ENCODE data around the gene TRIM3.

Gene TRIM3

DNA sequence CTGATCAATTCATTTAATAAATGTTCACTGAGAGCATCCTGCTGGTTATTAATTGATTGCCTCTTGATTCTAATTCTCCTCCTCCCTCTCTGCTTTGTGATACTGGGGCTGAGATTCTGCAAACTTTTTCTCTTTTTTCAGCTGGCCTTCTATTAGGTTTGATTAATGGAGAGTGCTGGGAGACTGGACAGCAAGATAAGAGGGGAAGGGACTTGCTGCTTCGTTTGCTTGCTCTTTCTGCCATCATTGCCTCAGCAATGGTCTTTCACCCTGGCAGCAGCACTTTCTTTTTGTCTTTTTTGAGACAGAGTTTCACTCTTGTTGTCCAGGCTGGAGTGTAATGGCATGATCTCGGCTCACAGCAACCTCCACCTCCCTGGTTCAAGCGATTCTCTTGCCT is 30.4 kb upstream of the TRIM3 start:
- no peak overlapping the region for H3K4me2 ChIP-seq (ENCODE audit: low read length)
- peaks cover 33% of the 10 kb centered on the region; the same call in 1 of the 2 replicates for H3K36me3 ChIP-seq (ENCODE audit: insufficient read depth, low read length)
- no peaks in the 10 kb centered on the region for H3K9me3 ChIP-seq (ENCODE audit: low read length)
- no peak overlapping the region for H3K27ac ChIP-seq (ENCODE audit: low read depth, low read length, poor library complexity, severe bottlenecking)
- H3K4me1 ChIP-seq (ENCODE audit: insufficient read depth, low read length, severe bottlenecking) = no peaks in the 10 kb centered on the region
- no peak overlapping the region for H3K9ac ChIP-seq (ENCODE audit: low read length)
- peaks cover 3% of the 10 kb centered on the region; the same call in 1 of the 2 replicates for H3F3A ChIP-seq (ENCODE audit: insufficient read depth, low read length)
- no peak overlapping the region for H3K4me3 ChIP-seq (ENCODE audit: low read depth, low read length, poor library complexity, severe bottlenecking)
- H3K27me3 ChIP-seq (ENCODE audit: insufficient read depth, low read length) = no peaks in the 10 kb centered on the region
- no peak for TF ChIP-seq EZH2 (IDR thresholded peaks at IDR 0.05; ENCODE audit: borderline replicate concordance, low read length)
- TF ChIP-seq, protein P1, sequence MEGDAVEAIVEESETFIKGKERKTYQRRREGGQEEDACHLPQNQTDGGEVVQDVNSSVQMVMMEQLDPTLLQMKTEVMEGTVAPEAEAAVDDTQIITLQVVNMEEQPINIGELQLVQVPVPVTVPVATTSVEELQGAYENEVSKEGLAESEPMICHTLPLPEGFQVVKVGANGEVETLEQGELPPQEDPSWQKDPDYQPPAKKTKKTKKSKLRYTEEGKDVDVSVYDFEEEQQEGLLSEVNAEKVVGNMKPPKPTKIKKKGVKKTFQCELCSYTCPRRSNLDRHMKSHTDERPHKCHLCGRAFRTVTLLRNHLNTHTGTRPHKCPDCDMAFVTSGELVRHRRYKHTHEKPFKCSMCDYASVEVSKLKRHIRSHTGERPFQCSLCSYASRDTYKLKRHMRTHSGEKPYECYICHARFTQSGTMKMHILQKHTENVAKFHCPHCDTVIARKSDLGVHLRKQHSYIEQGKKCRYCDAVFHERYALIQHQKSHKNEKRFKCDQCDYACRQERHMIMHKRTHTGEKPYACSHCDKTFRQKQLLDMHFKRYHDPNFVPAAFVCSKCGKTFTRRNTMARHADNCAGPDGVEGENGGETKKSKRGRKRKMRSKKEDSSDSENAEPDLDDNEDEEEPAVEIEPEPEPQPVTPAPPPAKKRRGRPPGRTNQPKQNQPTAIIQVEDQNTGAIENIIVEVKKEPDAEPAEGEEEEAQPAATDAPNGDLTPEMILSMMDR (IDR thresholded peaks at IDR 0.05; ENCODE audit: low read length) = no peak
- no peaks in the 10 kb centered on the region for H3K9me2 ChIP-seq (ENCODE audit: low read depth, low read length)
- no peaks in the 10 kb centered on the region for H3K79me2 ChIP-seq (ENCODE audit: insufficient read depth, low read length)
- no peak overlapping the region for H2AFZ ChIP-seq (ENCODE audit: low read length)
- H4K20me1 ChIP-seq (ENCODE audit: insufficient read depth, low read length) = no peaks in the 10 kb centered on the region

DNA sequence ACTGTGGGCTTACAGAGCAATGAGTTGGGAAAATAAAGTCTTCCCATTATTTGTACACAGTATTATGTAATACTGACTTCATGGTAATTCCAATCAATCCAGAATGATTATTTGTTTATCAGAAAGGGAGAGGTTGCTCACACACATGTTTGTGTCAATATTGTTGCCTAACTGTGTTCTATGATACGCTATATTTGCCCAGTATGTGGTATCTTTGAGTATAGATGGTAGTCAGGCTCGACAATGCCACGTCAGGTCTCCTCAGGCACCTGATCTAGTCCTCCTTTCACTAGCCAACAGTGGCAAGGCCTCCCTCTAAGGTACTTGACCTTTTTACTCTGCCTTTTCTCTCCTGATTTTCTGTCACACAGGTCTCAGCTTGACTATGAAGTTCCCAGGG is 28.6 kb upstream of the TRIM3 start:
- Histone ChIP-seq H3F3A (ENCODE audit: insufficient read depth, low read length) (peaks cover 3% of the 10 kb centered on the region; the same call in 1 of the 2 replicates), H3K36me3 (ENCODE audit: insufficient read depth, low read length) (peaks cover 36% of the 10 kb centered on the region; the same call in 1 of the 2 replicates), H3K4me2 (ENCODE audit: low read length) (no peak overlapping the region), H4K20me1 (ENCODE audit: insufficient read depth, low read length) (no peaks in the 10 kb centered on the region), H3K4me3 (ENCODE audit: low read depth, low read length, poor library complexity, severe bottlenecking) (no peak overlapping the region), H3K27ac (ENCODE audit: low read depth, low read length, poor library complexity, severe bottlenecking) (no peak overlapping the region), H3K9ac (ENCODE audit: low read length) (no peak overlapping the region), H3K27me3 (ENCODE audit: insufficient read depth, low read length) (no peaks in the 10 kb centered on the region), H2AFZ (ENCODE audit: low read length) (no peak overlapping the region), H3K79me2 (ENCODE audit: insufficient read depth, low read length) (no peaks in the 10 kb centered on the region), H3K4me1 (ENCODE audit: insufficient read depth, low read length, severe bottlenecking) (no peaks in the 10 kb centered on the region), H3K9me3 (ENCODE audit: low read length) (no peaks in the 10 kb centered on the region), H3K9me2 (ENCODE audit: low read depth, low read length) (no peaks in the 10 kb centered on the region)
- TF ChIP-seq EZH2 (IDR thresholded peaks at IDR 0.05; ENCODE audit: borderline replicate concordance, low read length) = no peak

DNA sequence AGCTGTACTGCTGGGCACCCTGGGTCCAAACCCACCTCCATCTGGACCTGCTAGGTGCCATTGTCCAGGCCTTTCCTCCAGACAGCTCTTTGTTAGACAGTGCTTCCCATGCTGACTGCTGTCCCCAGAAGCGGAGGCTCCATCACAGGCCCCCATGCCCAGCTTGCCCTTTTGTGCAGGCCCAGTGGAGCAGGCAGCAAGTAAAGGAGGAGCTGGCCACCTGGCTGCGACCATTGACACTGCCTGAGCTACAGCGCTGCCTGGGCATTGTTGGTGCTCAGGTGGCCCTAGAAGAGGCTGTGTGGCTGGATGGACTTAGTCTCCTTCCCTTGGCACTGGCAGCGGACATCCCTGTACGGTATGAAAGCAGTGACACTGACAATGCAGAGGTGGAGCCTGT is 24.8 kb upstream of the TRIM3 start:
- no peak overlapping the region for H3K27ac ChIP-seq (ENCODE audit: low read depth, low read length, poor library complexity, severe bottlenecking)
- H3K27me3 ChIP-seq (ENCODE audit: insufficient read depth, low read length) = no peaks in the 10 kb centered on the region
- no peaks in the 10 kb centered on the region for H3K79me2 ChIP-seq (ENCODE audit: insufficient read depth, low read length)
- TF ChIP-seq EZH2 (IDR thresholded peaks at IDR 0.05; ENCODE audit: borderline replicate concordance, low read length) = no peak
- TF ChIP-seq, protein P1 (IDR thresholded peaks at IDR 0.05; ENCODE audit: low read length) = no peak
- no peaks in the 10 kb centered on the region for H4K20me1 ChIP-seq (ENCODE audit: insufficient read depth, low read length)
- peaks cover 3% of the 10 kb centered on the region; the same call in 1 of the 2 replicates for H3F3A ChIP-seq (ENCODE audit: insufficient read depth, low read length)
- H2AFZ ChIP-seq (ENCODE audit: low read length) = no peak overlapping the region
- no peak overlapping the region for H3K4me3 ChIP-seq (ENCODE audit: low read depth, low read length, poor library complexity, severe bottlenecking)
- H3K4me2 ChIP-seq (ENCODE audit: low read length) = no peak overlapping the region
- H3K9me3 ChIP-seq (ENCODE audit: low read length) = no peaks in the 10 kb centered on the region
- no peaks in the 10 kb centered on the region for H3K9me2 ChIP-seq (ENCODE audit: low read depth, low read length)
- H3K9ac ChIP-seq (ENCODE audit: low read length) = no peak overlapping the region
- H3K36me3 ChIP-seq (ENCODE audit: insufficient read depth, low read length) = peaks cover 39% of the 10 kb centered on the region; the same call in 1 of the 2 replicates
- no peaks in the 10 kb centered on the region for H3K4me1 ChIP-seq (ENCODE audit: insufficient read depth, low read length, severe bottlenecking)

DNA sequence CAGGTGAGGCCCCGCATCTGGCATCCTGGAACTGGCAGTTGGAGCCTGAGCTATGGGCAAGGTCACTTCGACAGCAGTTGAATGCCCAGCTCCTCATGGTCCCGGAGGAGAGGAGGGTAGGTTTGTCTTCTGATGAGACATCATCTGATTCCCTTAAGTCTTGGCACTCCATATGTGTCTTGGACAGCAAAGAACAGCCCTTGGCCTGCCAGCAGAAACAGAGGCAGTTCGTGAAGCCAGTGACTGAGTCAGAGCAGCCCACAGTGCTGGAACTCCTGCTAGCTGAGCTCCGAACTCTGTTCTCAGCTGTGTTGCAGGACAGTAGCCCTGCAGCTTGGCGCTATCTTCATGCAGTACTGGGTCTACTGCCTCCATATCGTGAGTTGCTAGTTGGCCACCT is 24.4 kb upstream of the TRIM3 start:
- no peaks in the 10 kb centered on the region for H4K20me1 ChIP-seq (ENCODE audit: insufficient read depth, low read length)
- TF ChIP-seq, protein P1 (IDR thresholded peaks at IDR 0.05; ENCODE audit: low read length) = no peak
- TF ChIP-seq EZH2 (IDR thresholded peaks at IDR 0.05; ENCODE audit: borderline replicate concordance, low read length) = no peak
- H3K4me2 ChIP-seq (ENCODE audit: low read length) = no peak overlapping the region
- H3K4me3 ChIP-seq (ENCODE audit: low read depth, low read length, poor library complexity, severe bottlenecking) = no peak overlapping the region
- no peak overlapping the region for H2AFZ ChIP-seq (ENCODE audit: low read length)
- no peaks in the 10 kb centered on the region for H3K27me3 ChIP-seq (ENCODE audit: insufficient read depth, low read length)
- H3F3A ChIP-seq (ENCODE audit: insufficient read depth, low read length) = peaks cover 3% of the 10 kb centered on the region; the same call in 1 of the 2 replicates
- no peaks in the 10 kb centered on the region for H3K9me3 ChIP-seq (ENCODE audit: low read length)
- no peak overlapping the region for H3K27ac ChIP-seq (ENCODE audit: low read depth, low read length, poor library complexity, severe bottlenecking)
- no peaks in the 10 kb centered on the region for H3K4me1 ChIP-seq (ENCODE audit: insufficient read depth, low read length, severe bottlenecking)
- no peak overlapping the region for H3K9ac ChIP-seq (ENCODE audit: low read length)
- H3K9me2 ChIP-seq (ENCODE audit: low read depth, low read length) = no peaks in the 10 kb centered on the region
- H3K36me3 ChIP-seq (ENCODE audit: insufficient read depth, low read length) = peaks cover 40% of the 10 kb centered on the region; the same call in 1 of the 2 replicates
- H3K79me2 ChIP-seq (ENCODE audit: insufficient read depth, low read length) = no peaks in the 10 kb centered on the region

Measured in OCI-LY1 (cell line).